ENCODE results near the gene TES. TPM values are rescaled to one million over a fixed set of nuclear protein-coding genes. Genes with fewer than 3 reads are reported as not detected.

TES gene
- total and polyA plus RNA-seq, 9 of the 15 experiments (the other 6 are each of a cell fraction or from before 2014, with no cell fraction given): 20.7 to 61.6 (median 53.8) TPM

DNA sequence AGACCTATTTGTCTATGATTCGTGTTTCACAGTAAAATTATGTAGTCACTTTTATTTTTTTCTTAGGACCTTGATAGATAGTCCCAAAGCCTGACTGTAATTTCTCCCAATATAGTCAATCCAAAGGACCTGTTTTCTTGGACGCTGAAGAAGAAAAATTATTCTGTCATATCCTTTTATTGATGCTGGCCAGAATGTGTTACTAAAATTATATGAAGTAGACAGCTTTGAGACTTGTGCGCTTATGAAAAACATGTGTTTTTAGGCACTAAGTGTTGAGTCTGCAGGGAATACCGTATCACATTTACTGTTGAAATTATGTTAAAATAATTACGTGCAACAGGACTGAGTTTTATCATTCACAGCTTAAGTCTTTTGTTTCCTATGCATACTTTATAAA lies 17.9 kb downstream of the TES start:
- no TSS peak for BruUV-seq (replicated peaks)
- CTCF ChIA-PET (ENCODE audit: low intra/inter-chr PET ratio): no interaction called here
- Histone ChIP-seq H3K4me2 (ENCODE audit: insufficient read depth, low read length) (no peak overlapping the region), H3K9me3 (replicated peaks; ENCODE audit: control insufficient read depth, insufficient read depth, low read depth, low read length) (no peaks in the 10 kb centered on the region), H3K9ac (ENCODE audit: insufficient read depth in 1 of 2, low read depth in 2 of 2, low read length in 2 of 2) (no peak overlapping the region), H3K36me3 (ENCODE audit: control insufficient read depth, insufficient read depth, low read length) (no peaks in the 10 kb centered on the region), H3K4me3 (no peak overlapping the region), H4K20me1 (replicated peaks; ENCODE audit: control insufficient read depth, insufficient read depth, low read length) (peaks cover 13% of the 10 kb centered on the region), H2AFZ (ENCODE audit: low read depth, low read length) (no peak overlapping the region), H3K27ac (ENCODE audit: extremely low read depth, low read depth, low read length) (no peak overlapping the region), H3K9me1 (ENCODE audit: control insufficient read depth, insufficient read depth, low read length) (no peaks in the 10 kb centered on the region), H3K79me2 (ENCODE audit: control insufficient read depth, insufficient read depth, low read length) (peaks cover 57% of the 10 kb centered on the region), H3K27me3 (ENCODE audit: control insufficient read depth in 2 of 2, insufficient read depth in 2 of 2, low read length in 2 of 2) (no peaks in the 10 kb centered on the region), H3K4me1 (replicated peaks in 1 of 2; ENCODE audit: control insufficient read depth in 2 of 2, insufficient read depth in 2 of 2, low read length in 2 of 2) (peaks cover 3 to 33% of the 10 kb centered on the region in 2 experiments; a peak in 4 of 5 replicates)
- intact Hi-C loops (cut with micrococcal nuclease): no loop called here
- no peak for ATAC-seq
- FAIRE-seq: no peak
- POLR2A ChIA-PET: interaction anchor here (0.8 to 1.3 kb wide), 2 partner anchors 12 to 17 kb away, joined by 3 to 4 read pairs; partner anchors contain the start of gene TES
- WGBS (ENCODE audit: insufficient coverage, low coverage, missing lambda C conversion rate): 73% methylated on average over 5 of the region's 5 CpGs
- in situ Hi-C loops (cut with MboI): no loop called here
- no peak for DNase-seq (ENCODE audit: extremely low read depth in 1 of 4, low spot score in 3 of 4)
- no peak for TF ChIP-seq KAT2B (IDR thresholded peaks at IDR 0.05; ENCODE audit: low read depth, low read length)
- TF ChIP-seq, protein P1, sequence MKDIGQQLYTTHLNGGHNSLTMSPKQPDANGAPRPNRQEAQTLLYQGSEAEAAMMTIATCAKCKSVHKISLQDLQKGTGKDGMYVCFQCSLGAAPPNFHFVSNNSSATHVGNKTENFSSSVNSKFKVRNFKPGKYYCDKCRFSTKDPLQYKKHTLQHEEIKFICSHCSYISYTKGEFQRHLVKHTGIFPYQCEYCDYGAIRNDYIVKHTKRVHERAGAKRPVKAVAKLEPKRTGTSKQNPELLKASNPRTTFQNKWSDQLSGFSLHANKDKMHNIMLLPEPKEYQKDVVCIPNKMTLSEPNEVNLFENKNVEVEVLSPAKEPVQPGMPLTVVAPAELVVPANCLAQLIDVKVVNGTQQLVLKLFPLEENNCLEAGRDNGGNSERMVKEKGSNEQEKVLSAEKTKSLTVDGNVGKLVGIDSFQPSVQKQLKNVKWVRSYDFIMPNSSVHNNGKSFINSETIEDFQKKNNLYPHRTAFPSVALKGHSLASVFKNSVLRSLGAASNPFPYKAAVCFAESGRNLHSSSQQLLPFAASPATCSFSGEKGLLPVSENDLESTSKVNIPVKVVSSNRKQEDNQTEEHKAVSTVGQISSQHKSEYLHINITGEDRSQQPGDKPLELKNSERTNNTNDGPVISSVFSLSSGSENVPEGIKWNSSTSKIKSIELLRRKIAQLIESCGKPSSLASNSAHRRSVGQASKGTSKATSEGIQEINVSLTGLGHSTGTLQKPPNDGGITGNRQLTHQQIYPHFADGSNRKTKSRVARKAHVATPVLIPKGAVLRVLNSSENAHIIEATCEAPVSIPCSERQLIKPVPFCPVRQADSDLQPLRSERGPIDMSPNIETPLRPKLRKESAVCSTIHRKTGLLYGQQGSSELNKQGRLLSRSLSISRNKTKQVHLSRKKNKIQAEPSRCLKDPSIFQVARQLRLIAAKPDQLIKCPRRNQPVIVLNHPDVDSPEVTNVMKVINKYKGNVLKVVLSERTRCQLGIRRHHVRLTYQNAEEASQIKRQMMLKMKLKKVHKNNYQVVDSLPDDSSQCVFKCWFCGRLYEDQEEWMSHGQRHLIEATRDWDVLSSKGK (CRISPR knock-in tag; IDR thresholded peaks at IDR 0.05): no peak
- TF ChIP-seq, protein P2, sequence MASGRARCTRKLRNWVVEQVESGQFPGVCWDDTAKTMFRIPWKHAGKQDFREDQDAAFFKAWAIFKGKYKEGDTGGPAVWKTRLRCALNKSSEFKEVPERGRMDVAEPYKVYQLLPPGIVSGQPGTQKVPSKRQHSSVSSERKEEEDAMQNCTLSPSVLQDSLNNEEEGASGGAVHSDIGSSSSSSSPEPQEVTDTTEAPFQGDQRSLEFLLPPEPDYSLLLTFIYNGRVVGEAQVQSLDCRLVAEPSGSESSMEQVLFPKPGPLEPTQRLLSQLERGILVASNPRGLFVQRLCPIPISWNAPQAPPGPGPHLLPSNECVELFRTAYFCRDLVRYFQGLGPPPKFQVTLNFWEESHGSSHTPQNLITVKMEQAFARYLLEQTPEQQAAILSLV (tag; IDR thresholded peaks at IDR 0.05): no peak
- no peak for TF ChIP-seq PCBP1 (IDR thresholded peaks at IDR 0.05; ENCODE audit: low read depth, low read length, poor library complexity, severe bottlenecking)
- TF ChIP-seq, protein P3, sequence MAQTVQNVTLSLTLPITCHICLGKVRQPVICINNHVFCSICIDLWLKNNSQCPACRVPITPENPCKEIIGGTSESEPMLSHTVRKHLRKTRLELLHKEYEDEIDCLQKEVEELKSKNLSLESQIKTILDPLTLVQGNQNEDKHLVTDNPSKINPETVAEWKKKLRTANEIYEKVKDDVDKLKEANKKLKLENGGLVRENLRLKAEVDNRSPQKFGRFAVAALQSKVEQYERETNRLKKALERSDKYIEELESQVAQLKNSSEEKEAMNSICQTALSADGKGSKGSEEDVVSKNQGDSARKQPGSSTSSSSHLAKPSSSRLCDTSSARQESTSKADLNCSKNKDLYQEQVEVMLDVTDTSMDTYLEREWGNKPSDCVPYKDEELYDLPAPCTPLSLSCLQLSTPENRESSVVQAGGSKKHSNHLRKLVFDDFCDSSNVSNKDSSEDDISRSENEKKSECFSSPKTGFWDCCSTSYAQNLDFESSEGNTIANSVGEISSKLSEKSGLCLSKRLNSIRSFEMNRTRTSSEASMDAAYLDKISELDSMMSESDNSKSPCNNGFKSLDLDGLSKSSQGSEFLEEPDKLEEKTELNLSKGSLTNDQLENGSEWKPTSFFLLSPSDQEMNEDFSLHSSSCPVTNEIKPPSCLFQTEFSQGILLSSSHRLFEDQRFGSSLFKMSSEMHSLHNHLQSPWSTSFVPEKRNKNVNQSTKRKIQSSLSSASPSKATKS (CRISPR knock-in tag; IDR thresholded peaks at IDR 0.05): no peak
- TF ChIP-seq, protein P4, sequence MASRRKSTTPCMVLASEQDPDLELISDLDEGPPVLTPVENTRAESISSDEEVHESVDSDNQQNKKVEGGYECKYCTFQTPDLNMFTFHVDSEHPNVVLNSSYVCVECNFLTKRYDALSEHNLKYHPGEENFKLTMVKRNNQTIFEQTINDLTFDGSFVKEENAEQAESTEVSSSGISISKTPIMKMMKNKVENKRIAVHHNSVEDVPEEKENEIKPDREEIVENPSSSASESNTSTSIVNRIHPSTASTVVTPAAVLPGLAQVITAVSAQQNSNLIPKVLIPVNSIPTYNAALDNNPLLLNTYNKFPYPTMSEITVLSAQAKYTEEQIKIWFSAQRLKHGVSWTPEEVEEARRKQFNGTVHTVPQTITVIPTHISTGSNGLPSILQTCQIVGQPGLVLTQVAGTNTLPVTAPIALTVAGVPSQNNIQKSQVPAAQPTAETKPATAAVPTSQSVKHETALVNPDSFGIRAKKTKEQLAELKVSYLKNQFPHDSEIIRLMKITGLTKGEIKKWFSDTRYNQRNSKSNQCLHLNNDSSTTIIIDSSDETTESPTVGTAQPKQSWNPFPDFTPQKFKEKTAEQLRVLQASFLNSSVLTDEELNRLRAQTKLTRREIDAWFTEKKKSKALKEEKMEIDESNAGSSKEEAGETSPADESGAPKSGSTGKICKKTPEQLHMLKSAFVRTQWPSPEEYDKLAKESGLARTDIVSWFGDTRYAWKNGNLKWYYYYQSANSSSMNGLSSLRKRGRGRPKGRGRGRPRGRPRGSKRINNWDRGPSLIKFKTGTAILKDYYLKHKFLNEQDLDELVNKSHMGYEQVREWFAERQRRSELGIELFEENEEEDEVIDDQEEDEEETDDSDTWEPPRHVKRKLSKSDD (conservative IDR thresholded peaks at IDR 0.05; ENCODE audit: low read length): no peak
- TF ChIP-seq MXI1 (IDR thresholded peaks at IDR 0.05; ENCODE audit: low read depth, low read length): no peak
- TF ChIP-seq MTA1 (IDR thresholded peaks at IDR 0.05; ENCODE audit: borderline replicate concordance): no peak
- no peak for TF ChIP-seq ILK (tag; IDR thresholded peaks at IDR 0.05; ENCODE audit: borderline replicate concordance, low read depth)
- no peak for TF ChIP-seq ZNF384 (IDR thresholded peaks at IDR 0.05; ENCODE audit: low read depth, low read length)
- no peak for TF ChIP-seq NR1H2 (CRISPR knock-in tag; IDR thresholded peaks at IDR 0.05)
- TF ChIP-seq ARID1B (IDR thresholded peaks at IDR 0.05): no peak
- no peak for TF ChIP-seq ZNF282 (CRISPR knock-in tag; IDR thresholded peaks at IDR 0.05)
- TF ChIP-seq BRD9 (IDR thresholded peaks at IDR 0.05; ENCODE audit: low read depth, partially characterized antibody): no peak

All from K562 (cell line).